HepG2 (cell line): ENCODE results near the gene NOP56. TPM values are rescaled to one million over a fixed set of nuclear protein-coding genes. Genes with fewer than 3 reads are reported as not detected.

ENCODE experiments used
- DR1 ChIP-seq: sonication (generic); formaldehyde crosslinking; IDR thresholded peaks from 2 replicates; pipeline ENCODE4 v1.8.0; 2021; ENCODE audit warnings: mild to moderate bottlenecking, missing genetic modification reagents, inconsistent platforms
- MZF1 ChIP-seq: sonication (generic); formaldehyde crosslinking; IDR thresholded peaks from 2 replicates; pipeline ENCODE4 v1.8.1; 2023; ENCODE audit warnings: mild to moderate bottlenecking, missing genetic modification reagents, borderline replicate concordance
- NFE2L2 ChIP-seq: fragments of 150-350 bp; IDR thresholded peaks from 2 replicates; pipeline ENCODE4 v1.6.1; 2014; ENCODE audit warnings: low read length
- POLR2G ChIP-seq: fragments of 200-400 bp; formaldehyde crosslinking; IDR thresholded peaks from 2 replicates; pipeline ENCODE4 v1.6.1; 2018; ENCODE audit warnings: mild to moderate bottlenecking, low read depth, low read length, moderate library complexity
- REPIN1 ChIP-seq: sonication (generic); formaldehyde crosslinking; IDR thresholded peaks from 2 replicates; pipeline ENCODE4 v1.8.0; 2022; ENCODE audit warnings: missing genetic modification reagents, low read depth, mild to moderate bottlenecking, borderline replicate concordance
- SMAD1 ChIP-seq: sonication (generic); formaldehyde crosslinking; IDR thresholded peaks from 2 replicates; pipeline ENCODE4 v1.4.0; 2020; ENCODE audit warnings: missing genetic modification reagents, low read depth, mild to moderate bottlenecking, borderline replicate concordance
- TSC22D2 ChIP-seq: sonication (generic); formaldehyde crosslinking; IDR thresholded peaks from 2 replicates; pipeline ENCODE4 v1.5.1; 2020; ENCODE audit warnings: missing genetic modification reagents, mild to moderate bottlenecking, borderline replicate concordance
- ZNF263 ChIP-seq: sonication (generic); formaldehyde crosslinking; IDR thresholded peaks from 2 replicates; pipeline ENCODE4 v1.4.0; 2020; ENCODE audit warnings: missing genetic modification reagents
- ZNF530 ChIP-seq: sonication (generic); formaldehyde crosslinking; IDR thresholded peaks from 2 replicates; pipeline ENCODE4 v1.5.0; 2020; ENCODE audit warnings: low read depth, mild to moderate bottlenecking, missing genetic modification reagents
- ZNF619 ChIP-seq: sonication (generic); formaldehyde crosslinking; IDR thresholded peaks from 2 replicates; pipeline ENCODE4 v1.4.0; 2020; ENCODE audit warnings: mild to moderate bottlenecking, missing genetic modification reagents
- ZNF790 ChIP-seq: sonication (generic); formaldehyde crosslinking; IDR thresholded peaks from 2 replicates; pipeline ENCODE4 v1.8.0; 2022; ENCODE audit warnings: missing genetic modification reagents, mild to moderate bottlenecking, borderline replicate concordance
- polyA plus RNA-seq, 8 experiments: library from polyadenylated mRNA; depleted of rRNA in 3 of 8; stranded (reverse) in 7 of 8; unstranded in 1 of 8; fragments of >200 nt; fragmentation: Illumina TruSeq in 4 of 8; extraction: Trizol in 4 of 8; gene quantifications; 2 replicates each; pipeline versions ENCODE4 v1.2.1 to v1.2.3, GENCODE V29; 2011 to 2016; ENCODE audit warnings: low read depth in 4 of 8, missing spikeins in 1 of 8, mixed read lengths in 1 of 8; ENCODE audit not compliant: insufficient read depth in 1 of 8
- total RNA-seq, 5 experiments: library from RNA; depleted of rRNA; stranded (reverse); fragments of >200 nt; fragmentation: Illumina TruSeq; extraction: Trizol; gene quantifications; 2 replicates each; pipeline ENCODE4 v1.2.3, GENCODE V29; 2016; ENCODE audit warnings: low read depth in 1 of 5
- TF ChIP-seq, protein P1 (sequence below): sonication (generic); formaldehyde crosslinking; IDR thresholded peaks from 2 replicates; pipeline ENCODE4 v1.4.0; 2020; ENCODE audit warnings: mild to moderate bottlenecking, missing genetic modification reagents, borderline replicate concordance
- TF ChIP-seq, protein P2 (sequence below): sonication (generic); formaldehyde crosslinking; IDR thresholded peaks from 2 replicates; pipeline ENCODE4 v1.5.0; 2020; ENCODE audit warnings: missing genetic modification reagents
- TF ChIP-seq, protein P3 (sequence below): sonication (generic); formaldehyde crosslinking; conservative IDR thresholded peaks from 2 replicates; pipeline ENCODE4 v1.8.0; 2022; ENCODE audit warnings: mild to moderate bottlenecking, moderate library complexity, missing genetic modification reagents
- TF ChIP-seq, protein P4 (sequence below): sonication (generic); formaldehyde crosslinking; IDR thresholded peaks from 2 replicates; pipeline ENCODE4 v1.4.0; 2020; ENCODE audit warnings: missing genetic modification reagents, borderline replicate concordance

The NOP56 gene
- total and polyA plus RNA-seq, 2 of the 13 experiments (the other 11 are each of a cell fraction or from before 2014, with no cell fraction given), result 369 to 1,116 TPM

DNA sequence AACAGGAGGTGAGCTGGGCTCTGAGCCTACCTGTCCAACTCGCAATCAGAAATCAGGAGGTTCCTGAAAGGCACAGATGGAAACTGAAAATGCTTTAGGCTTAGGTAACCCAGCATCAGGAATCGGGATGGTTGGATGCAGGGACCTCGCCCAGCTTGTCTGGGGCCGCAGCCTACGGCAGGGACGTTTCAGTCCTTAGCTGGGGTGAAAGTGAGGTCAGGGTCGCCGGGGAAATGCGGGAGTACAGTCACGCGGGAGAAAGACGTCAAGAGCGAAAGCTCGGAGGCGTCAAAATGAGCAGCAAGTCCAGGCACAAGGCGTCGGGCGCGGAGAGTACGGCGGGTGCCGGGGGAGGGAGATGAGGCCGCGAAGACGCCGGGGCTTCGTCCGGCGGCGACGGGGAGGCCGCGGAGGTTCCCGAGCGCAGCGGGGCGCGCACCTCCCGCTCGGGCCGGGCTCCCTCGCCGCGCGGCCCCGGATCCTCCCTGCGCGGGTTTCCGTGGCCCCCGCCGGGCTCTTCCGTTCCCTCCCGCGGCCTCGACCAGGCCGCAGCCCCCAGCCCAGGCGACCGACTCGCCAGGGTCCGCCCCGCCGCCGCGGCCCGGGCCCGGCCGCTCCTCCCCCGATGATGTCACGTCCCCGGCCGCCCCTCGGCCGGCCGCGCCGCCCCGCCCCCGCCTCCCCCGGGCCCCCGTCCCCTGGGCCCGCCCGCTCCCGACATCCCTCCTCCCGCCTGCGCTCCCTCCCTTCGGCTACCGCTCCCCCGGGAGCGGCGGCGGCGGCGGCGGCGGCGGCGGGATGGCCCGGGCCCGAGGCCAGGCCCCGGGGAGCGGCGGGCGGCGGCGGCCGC lies 39.8 kb downstream of the NOP56 start, which contains the start of gene EBF4 (continued):
- TF ChIP-seq POLR2G (no peak), ZNF619 (CRISPR knock-in tag) (0 out of 2 replicates have a peak, but pooled peaks have one; percentile 30), TSC22D2 (peak; percentile 76; the same call in 1 of the 2 replicates), SMAD1 (peak; percentile 76; the same call in 1 of the 2 replicates), ZNF530 (CRISPR knock-in tag) (0 out of 2 replicates have a peak, but pooled peaks have one; percentile 40), NFE2L2 (no peak), MZF1 (CRISPR knock-in tag) (no peak), DR1 (CRISPR knock-in tag) (no peak), ZNF790 (CRISPR knock-in tag) (peak; percentile 69; the same call in 1 of the 2 replicates), REPIN1 (CRISPR knock-in tag) (0 out of 2 replicates have a peak, but pooled peaks have one; percentile 30), ZNF263 (CRISPR knock-in tag) (no peak)
- TF ChIP-seq, protein P1, sequence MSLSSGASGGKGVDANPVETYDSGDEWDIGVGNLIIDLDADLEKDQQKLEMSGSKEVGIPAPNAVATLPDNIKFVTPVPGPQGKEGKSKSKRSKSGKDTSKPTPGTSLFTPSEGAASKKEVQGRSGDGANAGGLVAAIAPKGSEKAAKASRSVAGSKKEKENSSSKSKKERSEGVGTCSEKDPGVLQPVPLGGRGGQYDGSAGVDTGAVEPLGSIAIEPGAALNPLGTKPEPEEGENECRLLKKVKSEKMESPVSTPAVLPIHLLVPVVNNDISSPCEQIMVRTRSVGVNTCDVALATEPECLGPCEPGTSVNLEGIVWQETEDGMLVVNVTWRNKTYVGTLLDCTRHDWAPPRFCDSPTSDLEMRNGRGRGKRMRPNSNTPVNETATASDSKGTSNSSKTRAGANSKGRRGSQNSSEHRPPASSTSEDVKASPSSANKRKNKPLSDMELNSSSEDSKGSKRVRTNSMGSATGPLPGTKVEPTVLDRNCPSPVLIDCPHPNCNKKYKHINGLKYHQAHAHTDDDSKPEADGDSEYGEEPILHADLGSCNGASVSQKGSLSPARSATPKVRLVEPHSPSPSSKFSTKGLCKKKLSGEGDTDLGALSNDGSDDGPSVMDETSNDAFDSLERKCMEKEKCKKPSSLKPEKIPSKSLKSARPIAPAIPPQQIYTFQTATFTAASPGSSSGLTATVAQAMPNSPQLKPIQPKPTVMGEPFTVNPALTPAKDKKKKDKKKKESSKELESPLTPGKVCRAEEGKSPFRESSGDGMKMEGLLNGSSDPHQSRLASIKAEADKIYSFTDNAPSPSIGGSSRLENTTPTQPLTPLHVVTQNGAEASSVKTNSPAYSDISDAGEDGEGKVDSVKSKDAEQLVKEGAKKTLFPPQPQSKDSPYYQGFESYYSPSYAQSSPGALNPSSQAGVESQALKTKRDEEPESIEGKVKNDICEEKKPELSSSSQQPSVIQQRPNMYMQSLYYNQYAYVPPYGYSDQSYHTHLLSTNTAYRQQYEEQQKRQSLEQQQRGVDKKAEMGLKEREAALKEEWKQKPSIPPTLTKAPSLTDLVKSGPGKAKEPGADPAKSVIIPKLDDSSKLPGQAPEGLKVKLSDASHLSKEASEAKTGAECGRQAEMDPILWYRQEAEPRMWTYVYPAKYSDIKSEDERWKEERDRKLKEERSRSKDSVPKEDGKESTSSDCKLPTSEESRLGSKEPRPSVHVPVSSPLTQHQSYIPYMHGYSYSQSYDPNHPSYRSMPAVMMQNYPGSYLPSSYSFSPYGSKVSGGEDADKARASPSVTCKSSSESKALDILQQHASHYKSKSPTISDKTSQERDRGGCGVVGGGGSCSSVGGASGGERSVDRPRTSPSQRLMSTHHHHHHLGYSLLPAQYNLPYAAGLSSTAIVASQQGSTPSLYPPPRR (CRISPR knock-in tag), result peak; percentile 17; the same call in 1 of the 2 replicates
- TF ChIP-seq, protein P2, sequence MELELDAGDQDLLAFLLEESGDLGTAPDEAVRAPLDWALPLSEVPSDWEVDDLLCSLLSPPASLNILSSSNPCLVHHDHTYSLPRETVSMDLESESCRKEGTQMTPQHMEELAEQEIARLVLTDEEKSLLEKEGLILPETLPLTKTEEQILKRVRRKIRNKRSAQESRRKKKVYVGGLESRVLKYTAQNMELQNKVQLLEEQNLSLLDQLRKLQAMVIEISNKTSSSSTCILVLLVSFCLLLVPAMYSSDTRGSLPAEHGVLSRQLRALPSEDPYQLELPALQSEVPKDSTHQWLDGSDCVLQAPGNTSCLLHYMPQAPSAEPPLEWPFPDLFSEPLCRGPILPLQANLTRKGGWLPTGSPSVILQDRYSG (CRISPR knock-in tag), result 0 out of 2 replicates have a peak, but pooled peaks have one; percentile 66
- TF ChIP-seq, protein P3, sequence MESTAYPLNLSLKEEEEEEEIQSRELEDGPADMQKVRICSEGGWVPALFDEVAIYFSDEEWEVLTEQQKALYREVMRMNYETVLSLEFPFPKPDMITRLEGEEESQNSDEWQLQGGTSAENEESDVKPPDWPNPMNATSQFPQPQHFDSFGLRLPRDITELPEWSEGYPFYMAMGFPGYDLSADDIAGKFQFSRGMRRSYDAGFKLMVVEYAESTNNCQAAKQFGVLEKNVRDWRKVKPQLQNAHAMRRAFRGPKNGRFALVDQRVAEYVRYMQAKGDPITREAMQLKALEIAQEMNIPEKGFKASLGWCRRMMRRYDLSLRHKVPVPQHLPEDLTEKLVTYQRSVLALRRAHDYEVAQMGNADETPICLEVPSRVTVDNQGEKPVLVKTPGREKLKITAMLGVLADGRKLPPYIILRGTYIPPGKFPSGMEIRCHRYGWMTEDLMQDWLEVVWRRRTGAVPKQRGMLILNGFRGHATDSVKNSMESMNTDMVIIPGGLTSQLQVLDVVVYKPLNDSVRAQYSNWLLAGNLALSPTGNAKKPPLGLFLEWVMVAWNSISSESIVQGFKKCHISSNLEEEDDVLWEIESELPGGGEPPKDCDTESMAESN (CRISPR knock-in tag), result peak; percentile 80; the same call in 1 of the 2 replicates
- TF ChIP-seq, protein P4, sequence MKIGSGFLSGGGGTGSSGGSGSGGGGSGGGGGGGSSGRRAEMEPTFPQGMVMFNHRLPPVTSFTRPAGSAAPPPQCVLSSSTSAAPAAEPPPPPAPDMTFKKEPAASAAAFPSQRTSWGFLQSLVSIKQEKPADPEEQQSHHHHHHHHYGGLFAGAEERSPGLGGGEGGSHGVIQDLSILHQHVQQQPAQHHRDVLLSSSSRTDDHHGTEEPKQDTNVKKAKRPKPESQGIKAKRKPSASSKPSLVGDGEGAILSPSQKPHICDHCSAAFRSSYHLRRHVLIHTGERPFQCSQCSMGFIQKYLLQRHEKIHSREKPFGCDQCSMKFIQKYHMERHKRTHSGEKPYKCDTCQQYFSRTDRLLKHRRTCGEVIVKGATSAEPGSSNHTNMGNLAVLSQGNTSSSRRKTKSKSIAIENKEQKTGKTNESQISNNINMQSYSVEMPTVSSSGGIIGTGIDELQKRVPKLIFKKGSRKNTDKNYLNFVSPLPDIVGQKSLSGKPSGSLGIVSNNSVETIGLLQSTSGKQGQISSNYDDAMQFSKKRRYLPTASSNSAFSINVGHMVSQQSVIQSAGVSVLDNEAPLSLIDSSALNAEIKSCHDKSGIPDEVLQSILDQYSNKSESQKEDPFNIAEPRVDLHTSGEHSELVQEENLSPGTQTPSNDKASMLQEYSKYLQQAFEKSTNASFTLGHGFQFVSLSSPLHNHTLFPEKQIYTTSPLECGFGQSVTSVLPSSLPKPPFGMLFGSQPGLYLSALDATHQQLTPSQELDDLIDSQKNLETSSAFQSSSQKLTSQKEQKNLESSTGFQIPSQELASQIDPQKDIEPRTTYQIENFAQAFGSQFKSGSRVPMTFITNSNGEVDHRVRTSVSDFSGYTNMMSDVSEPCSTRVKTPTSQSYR (CRISPR knock-in tag), result no peak
